SK-N-SH (cell line): ENCODE results near the gene LRRC32. TPM values are rescaled to one million over a fixed set of nuclear protein-coding genes. Genes with fewer than 3 reads are reported as not detected.

Source experiments
- CTCF ChIA-PET: fragments of 300-600, 350-600 bp; formaldehyde crosslinking; extraction: SDS; loops from one replicate; lab custom pipeline; 2021; lab: Yijun Ruan, JAX
- POLR2A ChIA-PET: fragments of 350-600 bp; sonication (Branson Sonifier 250); formaldehyde crosslinking; extraction: SDS; loops from one replicate; lab custom pipeline; 2020; ENCODE audit warnings: antibody characterized with exemption, inconsistent platforms; lab: Yijun Ruan, JAX
- DNase-seq: peaks from one replicate; pipeline ENCODE4 v3.0.0; 2012
- H2AFZ ChIP-seq: fragments of 200-600 bp; sonication (generic); 2 replicates; pipeline ENCODE4 v1.8.1; 2016; ENCODE audit warnings: antibody characterized with exemption, mild to moderate bottlenecking, low read depth
- H3F3A ChIP-seq: fragments of 200-600 bp; sonication (generic); replicated peaks from 2 replicates; pipeline ENCODE3; 2016; ENCODE audit warnings: antibody characterized with exemption, mild to moderate bottlenecking; ENCODE audit not compliant: insufficient read depth
- H3K27ac ChIP-seq, 2 experiments: fragments of 200-500 bp in 1 of 2; fragments of 200-600 bp in 1 of 2; sonication (Bioruptor generic) in 1 of 2; sonication (generic), shearing (Covaris generic) in 1 of 2; 2 replicates each; pipeline versions ENCODE4 v1.5.1 to v1.6.1; 2014 to 2016; ENCODE audit warnings: low read depth in 2 of 2, inconsistent platforms in 1 of 2, low read length in 1 of 2, mild to moderate bottlenecking in 1 of 2, mixed read lengths in 1 of 2
- H3K27me3 ChIP-seq: fragments of 200-600 bp; sonication (generic), shearing (Covaris generic); 2 replicates; pipeline ENCODE4 v1.6.1; 2016; ENCODE audit warnings: mixed run types; ENCODE audit not compliant: insufficient read depth
- H3K36me3 ChIP-seq, 2 experiments: fragments of 200-500 bp in 1 of 2; fragments of 200-600 bp in 1 of 2; sonication (Bioruptor generic) in 1 of 2; sonication (generic) in 1 of 2; replicated peaks in 1 of 2; 2 replicates each; pipeline versions ENCODE3 to v1.5.1; 2014 to 2016; ENCODE audit warnings: low read length in 1 of 2, mild to moderate bottlenecking in 1 of 2; ENCODE audit not compliant: insufficient read depth in 2 of 2, control insufficient read depth in 1 of 2
- H3K4me1 ChIP-seq, 2 experiments: fragments of 200-500 bp in 1 of 2; fragments of 200-600 bp in 1 of 2; sonication (Bioruptor generic) in 1 of 2; sonication (generic), shearing (Covaris generic) in 1 of 2; 2 replicates each; pipeline versions ENCODE4 v1.5.1 to v1.6.1; 2014 to 2016; ENCODE audit warnings: low read depth in 1 of 2, low read length in 1 of 2, mixed run types in 1 of 2; ENCODE audit not compliant: insufficient read depth in 2 of 2, control insufficient read depth in 1 of 2
- H3K4me2 ChIP-seq: fragments of 200-600 bp; sonication (generic), shearing (Covaris generic); 2 replicates; pipeline ENCODE4 v1.6.1; 2017; ENCODE audit warnings: mixed run types
- H3K4me3 ChIP-seq, 2 experiments: fragments of 200-500 bp in 1 of 2; fragments of 200-600 bp in 1 of 2; sonication (Bioruptor generic) in 1 of 2; sonication (generic), shearing (Covaris generic) in 1 of 2; 2 replicates each; pipeline versions ENCODE4 v1.5.1 to v1.8.1; 2014 to 2016; ENCODE audit warnings: low read depth in 2 of 2, inconsistent platforms in 1 of 2, low read length in 1 of 2, mild to moderate bottlenecking in 1 of 2, mixed read lengths in 1 of 2, moderate library complexity in 1 of 2
- H3K79me2 ChIP-seq: fragments of 200-600 bp; sonication (generic); 2 replicates; pipeline ENCODE4 v1.8.1; 2017; ENCODE audit warnings: mild to moderate bottlenecking; ENCODE audit not compliant: insufficient read depth
- H3K9ac ChIP-seq: fragments of 200-600 bp; sonication (generic); 2 replicates; pipeline ENCODE4 v1.6.1; 2017; ENCODE audit warnings: mixed run types
- H3K9me2 ChIP-seq: fragments of 200-600 bp; sonication (generic); 2 replicates; pipeline ENCODE4 v1.6.1; 2017; ENCODE audit warnings: mixed run types
- H3K9me3 ChIP-seq: fragments of 200-600 bp; sonication (generic); 2 replicates; pipeline ENCODE4 v1.6.1; 2017; ENCODE audit warnings: mixed run types, mild to moderate bottlenecking, moderate library complexity
- H4K20me1 ChIP-seq: fragments of 200-600 bp; sonication (generic); 2 replicates; pipeline ENCODE4 v1.6.1; 2017; ENCODE audit warnings: mild to moderate bottlenecking, mixed run types; ENCODE audit not compliant: insufficient read depth
- CHD2 ChIP-seq: fragments of 150-350 bp; IDR thresholded peaks from 2 replicates; pipeline ENCODE4 v1.6.1; 2018; ENCODE audit warnings: low read length; ENCODE audit not compliant: partially characterized antibody
- ELF1 ChIP-seq: IDR thresholded peaks from 2 replicates; pipeline ENCODE4 v1.4.0; 2012
- EZH2phosphoT487 ChIP-seq: fragments of 200-600 bp; sonication (generic); IDR thresholded peaks from 2 replicates; pipeline ENCODE4 v1.6.1; 2017; ENCODE audit warnings: low read depth, mixed run types, mild to moderate bottlenecking, antibody characterized with exemption, moderate library complexity, borderline replicate concordance
- FOSL2 ChIP-seq: IDR thresholded peaks from 2 replicates; pipeline ENCODE4 v1.4.0; 2012; ENCODE audit warnings: low read depth, mild to moderate bottlenecking, moderate library complexity, borderline replicate concordance
- FOXJ3 ChIP-seq: sonication (generic); formaldehyde crosslinking; IDR thresholded peaks from 2 replicates; pipeline ENCODE4 v1.5.1; 2020; ENCODE audit warnings: mild to moderate bottlenecking, missing genetic modification reagents
- MAX ChIP-seq: IDR thresholded peaks from 2 replicates; pipeline ENCODE4 v1.4.0; 2012; ENCODE audit warnings: low read depth
- NFIC ChIP-seq: IDR thresholded peaks from 2 replicates; pipeline ENCODE4 v1.4.0; 2012; ENCODE audit warnings: borderline replicate concordance
- NRF1 ChIP-seq: IDR thresholded peaks from 2 replicates; pipeline ENCODE4 v1.6.1; 2012; ENCODE audit warnings: low read depth, mild to moderate bottlenecking, low read length
- RAD21 ChIP-seq: IDR thresholded peaks from 2 replicates; pipeline ENCODE4 v1.6.1; 2012; ENCODE audit warnings: mild to moderate bottlenecking, low read length
- RCOR1 ChIP-seq: fragments of 150-350 bp; IDR thresholded peaks from 2 replicates; pipeline ENCODE4 v1.6.1; 2017; ENCODE audit warnings: antibody characterized with exemption, low read length
- RFX5 ChIP-seq: IDR thresholded peaks from 2 replicates; pipeline ENCODE4 v1.6.1; 2012; ENCODE audit warnings: mild to moderate bottlenecking, improper control_type of control experiment, low read length
- SIN3A ChIP-seq: IDR thresholded peaks from 2 replicates; pipeline ENCODE4 v1.6.1; 2012; ENCODE audit warnings: low read depth, mild to moderate bottlenecking, low read length, moderate library complexity, borderline replicate concordance
- SMC3 ChIP-seq: IDR thresholded peaks from 2 replicates; pipeline ENCODE4 v1.6.1; 2012; ENCODE audit warnings: low read depth, low read length, improper control_type of control experiment
- TAF1 ChIP-seq: IDR thresholded peaks from 2 replicates; pipeline ENCODE4 v1.6.1; 2012; ENCODE audit warnings: low read depth, mild to moderate bottlenecking, low read length, moderate library complexity, borderline replicate concordance
- USF2 ChIP-seq: fragments of 150-350 bp; IDR thresholded peaks from 2 replicates; pipeline ENCODE4 v1.6.1; 2017; ENCODE audit warnings: antibody characterized with exemption, low read length, low read depth, borderline replicate concordance
- YY1 ChIP-seq: IDR thresholded peaks from 2 replicates; pipeline ENCODE4 v1.4.0; 2012; ENCODE audit warnings: low read depth, mild to moderate bottlenecking
- WGBS: methylation state at CpG from one replicate; pipeline ENCODE4 v1.1.6; 2017; ENCODE audit warnings: low lambda C conversion rate; 5-methylcytosine and 5-hydroxymethylcytosine counted together
- polyA plus RNA-seq, 3 experiments: library from polyadenylated mRNA; depleted of rRNA; stranded (reverse); fragments of >200 nt; gene quantifications; 2 replicates each; pipeline ENCODE4 v1.2.3, GENCODE V29; 2012
- TF ChIP-seq, protein P1 (sequence below): IDR thresholded peaks from 2 replicates; pipeline ENCODE4 v1.4.0; 2012; ENCODE audit warnings: low read depth, borderline replicate concordance
- TF ChIP-seq, protein P2 (sequence below): fragments of 150-350 bp; IDR thresholded peaks from 2 replicates; pipeline ENCODE4 v1.6.1; 2016; ENCODE audit warnings: mild to moderate bottlenecking, low read depth, low read length

The LRRC32 gene
- polyA plus RNA-seq, 1 of the 3 experiments (the other 2 are of a cell fraction) = 0.43 TPM

DNA sequence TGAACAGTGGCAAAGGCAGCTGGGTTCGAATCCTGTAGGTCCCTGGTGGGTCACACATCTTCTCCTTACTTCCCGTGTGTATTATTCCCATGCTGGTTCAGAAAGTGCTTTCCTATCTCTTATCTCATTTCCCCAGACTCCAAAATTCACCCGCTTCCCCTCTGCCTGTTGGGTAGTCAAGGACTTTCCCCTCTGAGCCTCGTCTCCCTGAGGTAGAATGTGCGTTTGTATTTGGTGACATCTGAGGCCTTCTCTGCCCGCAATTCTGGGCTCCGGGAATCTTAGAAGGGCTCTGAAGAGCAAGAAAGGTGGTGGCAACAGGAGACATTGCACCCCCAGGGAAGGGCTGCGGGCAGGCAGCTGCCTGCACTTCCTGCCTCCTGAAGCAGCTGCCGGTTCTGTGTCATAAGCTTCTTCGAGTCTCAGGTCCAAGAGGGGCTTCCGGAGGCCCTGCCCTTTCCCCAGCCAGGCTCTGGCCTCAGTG is 5.9 kb downstream of the LRRC32 start:
- no peaks in the 10 kb centered on the region for H3K9me2 ChIP-seq
- no peaks in the 10 kb centered on the region for H3F3A ChIP-seq
- H3K4me1 ChIP-seq = no peaks in the 10 kb centered on the region; a peak in 1 of 4 replicates
- H3K9ac ChIP-seq = no peak overlapping the region
- H3K36me3 ChIP-seq = no peaks in the 10 kb centered on the region
- ChIA-PET POLR2A (no interaction called here), CTCF (interaction anchor here (0.7 to 3.0 kb wide), 4 partner anchors 10 to 53 kb away, joined by 3 to 12 read pairs (median 3); no protein-coding TSS in a partner anchor)
- H4K20me1 ChIP-seq = no peaks in the 10 kb centered on the region
- TF ChIP-seq, protein P1, sequence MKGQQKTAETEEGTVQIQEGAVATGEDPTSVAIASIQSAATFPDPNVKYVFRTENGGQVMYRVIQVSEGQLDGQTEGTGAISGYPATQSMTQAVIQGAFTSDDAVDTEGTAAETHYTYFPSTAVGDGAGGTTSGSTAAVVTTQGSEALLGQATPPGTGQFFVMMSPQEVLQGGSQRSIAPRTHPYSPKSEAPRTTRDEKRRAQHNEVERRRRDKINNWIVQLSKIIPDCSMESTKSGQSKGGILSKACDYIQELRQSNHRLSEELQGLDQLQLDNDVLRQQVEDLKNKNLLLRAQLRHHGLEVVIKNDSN = no peak
- no peak for TF ChIP-seq SMC3
- no peak for TF ChIP-seq TAF1
- TF ChIP-seq NFIC = no peak
- TF ChIP-seq MAX = no peak
- TF ChIP-seq NRF1 = no peak
- no peak for TF ChIP-seq FOXJ3 (CRISPR knock-in tag)
- TF ChIP-seq USF2 = no peak
- no peak for TF ChIP-seq SIN3A
- TF ChIP-seq RAD21 = no peak
- TF ChIP-seq, protein P2, sequence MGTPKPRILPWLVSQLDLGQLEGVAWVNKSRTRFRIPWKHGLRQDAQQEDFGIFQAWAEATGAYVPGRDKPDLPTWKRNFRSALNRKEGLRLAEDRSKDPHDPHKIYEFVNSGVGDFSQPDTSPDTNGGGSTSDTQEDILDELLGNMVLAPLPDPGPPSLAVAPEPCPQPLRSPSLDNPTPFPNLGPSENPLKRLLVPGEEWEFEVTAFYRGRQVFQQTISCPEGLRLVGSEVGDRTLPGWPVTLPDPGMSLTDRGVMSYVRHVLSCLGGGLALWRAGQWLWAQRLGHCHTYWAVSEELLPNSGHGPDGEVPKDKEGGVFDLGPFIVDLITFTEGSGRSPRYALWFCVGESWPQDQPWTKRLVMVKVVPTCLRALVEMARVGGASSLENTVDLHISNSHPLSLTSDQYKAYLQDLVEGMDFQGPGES = no peak
- TF ChIP-seq ELF1 = no peak
- TF ChIP-seq EZH2phosphoT487 = no peak
- TF ChIP-seq CHD2 = no peak
- no peak for TF ChIP-seq RCOR1
- no peak for TF ChIP-seq YY1
- no peak for TF ChIP-seq RFX5
- TF ChIP-seq FOSL2 = no peak
- no peaks in the 10 kb centered on the region for H3K79me2 ChIP-seq
- no peaks in the 10 kb centered on the region for H3K9me3 ChIP-seq
- H3K27ac ChIP-seq = no peak overlapping the region
- no peak overlapping the region for H2AFZ ChIP-seq
- H3K4me3 ChIP-seq = no peak overlapping the region
- no peaks in the 10 kb centered on the region for H3K27me3 ChIP-seq
- 82% methylated on average over 9 of the region's 11 CpGs for WGBS
- H3K4me2 ChIP-seq = no peak overlapping the region
- DNase-seq = peak; percentile 10
